DMS114 treated with DMSO at 0.1 percent for 48 hours (cell line): ENCODE measurements around the gene ICAM2.
"Not testable (repeated sequence)": the region's sequence is repeated elsewhere in the genome, so short reads cannot be mapped to it uniquely, and the experiment has no call there.

ENCODE experiments used
- DNase-seq: peaks from one replicate; lab custom pipeline; 2025; ENCODE audit not compliant: unreplicated experiment; lab: John Stamatoyannopoulos, UW

ICAM2 gene

DNA sequence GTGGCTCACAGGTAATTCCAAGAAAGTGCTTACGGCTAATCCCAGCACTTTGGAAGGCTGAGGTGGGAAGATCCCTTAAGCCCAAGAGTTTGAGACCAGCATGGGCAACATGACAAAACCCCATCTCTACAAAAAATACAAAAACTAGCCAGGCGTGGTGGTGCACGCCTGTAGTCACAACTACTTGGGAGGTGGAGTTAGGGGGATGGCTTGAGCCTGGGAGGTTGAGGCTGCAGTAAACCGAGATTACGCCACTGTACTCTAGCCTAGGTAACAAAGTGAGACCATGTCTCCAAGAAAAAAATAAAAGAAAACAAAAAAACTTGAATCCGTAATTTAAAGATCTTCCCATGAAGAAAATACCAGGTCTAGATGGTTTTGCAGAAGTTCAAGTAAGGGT is 5.0 kb downstream of the ICAM2 start:
- no peak for DNase-seq

DNA sequence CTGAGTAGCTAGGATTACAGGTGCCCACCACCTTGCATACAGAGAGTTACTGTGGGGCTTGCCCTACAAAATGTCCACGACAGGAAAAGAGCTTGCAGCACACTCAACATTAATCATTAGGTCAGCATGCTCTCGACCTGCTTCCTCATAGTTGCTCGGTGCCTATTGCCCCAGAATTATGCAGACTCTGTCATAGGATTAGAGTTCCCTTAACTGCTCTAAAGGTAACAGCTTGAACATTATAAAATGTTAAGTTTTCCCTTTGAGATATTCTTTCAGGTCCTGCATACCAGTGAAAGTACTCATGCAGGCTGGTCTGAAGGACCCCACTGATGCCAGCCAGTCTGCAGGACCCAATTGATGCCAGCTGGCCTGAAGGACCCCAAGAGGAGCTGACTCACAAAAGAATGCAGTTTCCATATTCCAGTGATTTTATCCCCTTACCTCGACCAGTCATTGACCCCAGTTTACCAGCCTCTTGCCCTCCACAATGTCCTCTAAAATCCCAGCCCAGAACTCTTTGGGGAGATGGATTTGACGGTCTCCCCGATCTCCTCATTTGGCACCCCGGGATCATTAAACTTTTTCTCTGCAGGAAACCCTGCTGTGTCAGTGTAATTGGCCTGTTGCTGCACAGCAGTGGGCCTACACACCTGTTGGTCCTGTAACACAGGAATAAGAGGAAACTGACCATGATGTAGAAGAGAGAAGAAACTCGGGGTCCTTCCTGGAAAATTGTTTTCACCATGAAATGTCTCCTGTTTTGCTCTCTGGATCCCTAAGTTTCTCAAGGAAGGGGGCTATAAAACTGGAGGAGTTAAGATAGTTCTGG is 10.6 kb downstream of the ICAM2 start:
- DNase-seq: no peak

DNA sequence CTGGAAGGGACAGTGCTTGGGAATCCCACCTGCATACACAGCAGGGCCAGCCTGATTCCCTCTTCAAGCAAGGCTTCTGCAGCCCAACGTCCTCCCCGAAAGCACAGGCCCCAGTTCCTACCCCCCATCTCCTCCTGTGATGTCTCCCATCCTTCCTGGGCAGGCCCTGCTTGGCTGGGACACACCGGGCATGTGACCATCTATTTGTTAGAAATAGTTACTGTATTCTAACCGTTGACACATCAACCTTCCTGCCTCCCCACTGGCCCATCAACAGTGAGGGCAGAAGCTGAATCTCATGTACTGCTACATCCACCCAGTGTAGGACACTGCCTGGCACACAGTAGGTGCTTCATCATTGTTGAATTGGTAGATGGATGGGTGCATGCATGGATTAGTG is 11.6 kb downstream of the ICAM2 start:
- no peak for DNase-seq

DNA sequence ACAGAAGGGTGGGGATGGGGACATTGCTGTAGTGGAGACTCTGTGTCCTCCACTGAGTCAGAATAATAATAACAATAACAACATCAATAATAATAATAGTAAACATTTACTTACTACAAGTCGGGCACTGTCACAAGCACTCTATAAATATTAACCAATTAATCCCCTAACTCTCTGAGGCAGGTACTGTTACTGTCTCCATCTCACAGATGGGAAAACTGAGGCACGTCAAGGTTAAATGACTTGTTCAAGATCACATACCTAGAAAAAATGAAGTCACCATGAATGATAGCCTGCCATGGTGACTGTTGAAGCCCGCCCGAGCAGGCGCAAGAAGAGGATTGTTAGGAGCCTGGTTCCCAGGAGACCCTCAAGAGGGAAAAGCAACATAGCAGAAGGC is 12.1 kb downstream of the ICAM2 start:
- DNase-seq: no peak

DNA sequence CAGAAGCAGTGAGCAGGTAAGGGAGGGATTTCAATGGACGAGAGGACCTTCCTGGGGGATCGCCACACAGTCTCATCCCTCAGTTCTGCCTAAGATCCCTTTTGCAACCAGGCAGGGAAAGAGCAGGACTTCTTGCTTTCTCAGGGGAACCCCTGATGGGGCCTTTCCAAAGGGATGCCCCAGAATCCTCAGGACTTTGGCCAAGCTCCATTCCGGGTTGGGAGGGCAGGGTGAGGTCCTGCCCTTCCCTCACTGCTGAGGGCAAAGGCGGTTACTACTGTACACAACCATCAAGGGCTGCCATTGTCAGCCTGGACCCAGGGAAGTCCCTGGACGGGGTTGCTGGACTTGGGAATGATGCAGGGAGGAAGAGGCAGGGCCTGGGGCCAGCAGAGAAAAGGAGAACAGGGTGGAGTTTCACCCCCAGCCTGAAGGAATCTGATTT is 12.6 kb downstream of the ICAM2 start:
- no peak for DNase-seq

DNA sequence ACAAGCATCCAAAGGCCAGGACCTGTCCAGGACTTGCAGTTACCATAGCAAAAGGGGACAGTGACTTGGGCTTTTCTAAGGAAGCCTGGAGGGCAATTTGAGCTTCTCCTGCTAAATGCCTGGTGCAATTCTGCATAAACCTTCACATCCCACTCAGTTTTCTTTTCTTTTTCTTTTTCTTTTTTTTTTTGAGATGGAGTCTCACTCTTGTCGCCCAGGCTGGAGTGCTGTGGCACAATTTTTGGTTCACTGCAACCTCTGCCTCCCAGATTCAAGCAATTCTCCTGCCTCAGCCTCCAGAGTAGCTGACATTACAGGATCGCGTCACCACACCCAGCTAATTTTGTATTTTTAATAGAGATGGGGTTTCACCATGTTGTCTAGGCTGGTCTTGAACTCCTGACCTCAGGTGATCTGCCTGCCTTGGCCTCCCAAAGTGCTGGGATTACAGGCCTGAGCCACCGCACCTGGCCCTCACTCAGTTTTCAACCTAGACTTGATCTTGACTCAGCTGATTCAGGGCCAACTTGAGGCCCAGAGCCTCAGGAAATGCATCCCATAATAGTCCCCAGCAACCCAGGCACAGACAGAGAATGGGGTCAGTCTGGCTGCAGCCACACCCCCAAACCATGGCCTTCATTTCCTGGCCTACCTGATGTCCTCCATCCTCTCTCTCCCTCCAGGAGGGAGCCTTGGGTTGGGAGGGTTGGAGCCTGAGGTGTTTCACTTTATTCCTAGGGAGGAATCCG is 13.2 kb downstream of the ICAM2 start:
- DNase-seq: not testable (repeated sequence)

DNA sequence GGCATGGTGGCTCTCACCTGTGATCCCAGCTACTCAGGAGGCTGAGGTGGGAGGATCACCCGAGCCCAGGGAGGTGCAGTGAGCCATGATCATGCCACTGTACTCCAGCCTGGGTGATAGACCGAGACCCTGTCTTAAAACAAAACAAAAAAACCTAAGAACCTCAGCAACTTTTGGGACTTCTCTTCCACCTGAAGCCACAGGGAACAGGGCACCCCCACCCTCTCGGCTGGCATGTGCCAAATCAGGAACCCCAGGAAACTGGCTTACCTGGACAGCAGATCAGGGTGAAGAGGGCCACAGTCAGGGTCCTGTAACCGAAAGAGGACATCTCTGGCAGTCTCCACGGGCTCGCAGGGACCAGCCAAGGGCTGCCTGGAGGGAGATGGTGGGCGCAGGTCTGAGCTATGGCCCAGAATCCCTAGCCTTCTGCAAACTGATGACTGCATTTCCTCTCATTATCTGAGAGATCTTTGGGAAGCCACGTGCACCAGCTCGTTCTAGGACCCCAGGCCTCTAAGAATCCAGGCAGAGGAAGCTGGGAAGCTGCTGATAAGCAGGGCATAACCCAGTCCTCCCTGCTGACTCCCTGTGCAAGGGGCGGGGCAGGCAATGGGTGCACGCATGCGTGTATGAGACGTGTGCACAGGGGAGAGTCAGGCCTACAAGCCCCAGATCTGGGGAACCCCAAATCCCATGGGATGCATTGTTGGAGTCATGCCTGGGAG is 13.9 kb downstream of the ICAM2 start:
- no peak for DNase-seq

DNA sequence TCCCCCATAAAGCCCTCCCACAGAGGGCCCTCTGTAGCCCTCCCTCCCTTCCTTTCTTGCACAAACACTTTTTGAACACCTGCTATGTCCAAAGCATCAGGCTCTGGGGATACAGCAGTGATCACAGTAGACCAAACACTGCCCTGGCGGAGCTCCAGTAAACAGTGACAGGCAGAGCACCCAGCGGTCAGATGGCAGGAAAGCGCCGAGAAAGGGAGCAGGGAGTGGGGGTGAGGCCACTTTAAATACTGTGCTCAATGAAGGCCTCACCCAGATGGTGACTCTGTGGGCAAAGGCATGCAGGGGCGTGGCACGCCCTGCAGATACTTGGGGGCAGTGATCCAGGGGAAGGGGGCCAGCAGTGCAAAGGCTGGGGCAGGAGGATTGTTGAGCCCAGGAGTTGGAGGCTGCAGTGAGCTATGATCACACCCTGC is 14.7 kb downstream of the ICAM2 start:
- no peak for DNase-seq

DNA sequence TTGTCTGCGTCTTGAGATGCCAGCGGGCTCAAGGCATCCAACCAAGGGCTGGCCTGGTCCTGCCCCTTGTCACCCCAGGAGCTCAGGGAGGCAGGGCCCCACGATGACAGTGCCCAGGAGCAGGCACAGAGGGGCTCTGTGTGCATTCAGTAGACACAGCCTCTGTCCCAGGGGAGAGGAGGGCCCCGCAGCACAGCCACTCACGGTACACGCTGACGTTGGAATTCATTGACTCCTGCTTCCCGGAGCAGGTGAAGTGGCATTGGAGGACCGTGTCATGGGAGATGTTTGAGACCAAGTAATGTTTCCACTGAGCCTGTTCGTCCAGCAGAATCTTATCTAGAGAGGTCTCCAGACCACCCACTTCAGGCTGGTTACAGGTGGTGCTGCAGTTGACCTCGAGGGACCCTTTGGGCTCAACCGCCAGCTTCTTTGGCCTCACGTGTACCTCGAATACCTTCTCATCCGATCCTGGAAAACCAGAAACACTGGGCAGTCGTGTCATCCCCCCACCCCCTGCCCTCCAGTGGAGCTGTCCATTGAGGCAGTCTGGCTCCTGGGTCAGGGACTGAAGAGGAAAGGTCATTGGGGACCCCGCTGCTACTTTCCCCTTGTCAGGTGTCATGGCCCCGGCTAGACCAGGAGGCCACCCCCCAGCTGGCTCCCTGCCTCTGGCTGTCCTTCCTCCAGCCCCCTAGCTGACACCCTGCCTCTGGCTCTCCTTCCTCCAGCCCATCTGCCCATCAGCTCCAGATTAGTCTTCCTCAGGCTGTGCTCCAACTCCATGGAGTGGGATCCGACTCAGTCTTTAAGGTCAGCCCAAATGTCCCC is 15.3 kb downstream of the ICAM2 start:
- DNase-seq: no peak

DNA sequence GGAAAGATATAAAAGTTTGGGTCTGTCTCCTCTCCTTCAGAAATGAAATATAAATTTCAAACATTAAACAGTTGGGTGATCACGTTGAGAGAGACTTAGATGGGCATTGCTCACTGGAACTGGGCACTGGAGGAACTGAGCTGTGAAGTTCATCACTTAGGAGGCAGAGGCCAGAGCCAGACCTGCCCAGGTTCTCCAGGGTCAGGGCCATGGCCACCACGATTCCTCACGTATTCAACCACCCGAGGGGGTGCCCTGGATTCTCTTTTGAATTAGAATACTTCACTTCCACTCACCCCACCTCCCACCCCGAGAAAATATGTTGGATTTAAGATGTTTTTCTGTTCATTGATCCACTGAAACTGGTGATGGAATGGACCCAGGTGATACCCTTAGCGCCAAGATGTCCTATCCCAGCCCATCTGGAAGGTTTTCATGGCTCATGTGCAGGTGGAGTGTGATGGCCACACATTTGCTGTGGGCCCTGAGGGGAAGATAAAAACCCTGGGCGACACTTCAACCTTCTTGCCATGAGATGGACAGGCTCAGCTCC is 16.1 kb downstream of the ICAM2 start:
- DNase-seq: no peak

DNA sequence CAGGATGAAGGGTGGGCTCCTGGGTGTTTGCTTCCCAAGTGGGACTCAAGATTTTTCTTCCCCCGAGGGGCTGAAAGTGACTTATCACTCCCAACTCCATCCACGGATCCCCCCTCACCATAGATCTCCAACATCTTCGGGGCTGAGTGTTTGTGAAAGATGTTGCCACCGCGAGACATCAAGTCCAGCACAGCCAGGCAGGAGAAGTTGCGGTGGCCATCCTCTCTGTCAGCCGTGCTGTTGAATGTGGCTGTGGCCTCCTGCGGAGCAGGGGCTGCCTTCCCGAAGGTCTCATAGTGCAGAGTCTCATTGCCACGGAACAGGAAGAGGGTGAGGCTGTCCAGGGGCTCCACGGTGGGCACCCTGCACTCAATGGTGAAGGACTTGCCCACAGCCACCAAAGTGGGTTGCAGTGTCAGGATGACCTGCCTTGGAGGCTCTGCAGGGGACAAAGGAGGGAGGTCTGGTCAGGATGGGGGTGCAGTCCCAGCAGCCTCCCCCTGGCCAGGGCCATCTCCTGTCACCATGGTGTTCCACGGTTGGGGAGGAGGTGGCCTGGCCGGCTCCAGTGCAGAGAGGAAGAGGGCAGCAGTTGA is 16.8 kb downstream of the ICAM2 start:
- no peak for DNase-seq

DNA sequence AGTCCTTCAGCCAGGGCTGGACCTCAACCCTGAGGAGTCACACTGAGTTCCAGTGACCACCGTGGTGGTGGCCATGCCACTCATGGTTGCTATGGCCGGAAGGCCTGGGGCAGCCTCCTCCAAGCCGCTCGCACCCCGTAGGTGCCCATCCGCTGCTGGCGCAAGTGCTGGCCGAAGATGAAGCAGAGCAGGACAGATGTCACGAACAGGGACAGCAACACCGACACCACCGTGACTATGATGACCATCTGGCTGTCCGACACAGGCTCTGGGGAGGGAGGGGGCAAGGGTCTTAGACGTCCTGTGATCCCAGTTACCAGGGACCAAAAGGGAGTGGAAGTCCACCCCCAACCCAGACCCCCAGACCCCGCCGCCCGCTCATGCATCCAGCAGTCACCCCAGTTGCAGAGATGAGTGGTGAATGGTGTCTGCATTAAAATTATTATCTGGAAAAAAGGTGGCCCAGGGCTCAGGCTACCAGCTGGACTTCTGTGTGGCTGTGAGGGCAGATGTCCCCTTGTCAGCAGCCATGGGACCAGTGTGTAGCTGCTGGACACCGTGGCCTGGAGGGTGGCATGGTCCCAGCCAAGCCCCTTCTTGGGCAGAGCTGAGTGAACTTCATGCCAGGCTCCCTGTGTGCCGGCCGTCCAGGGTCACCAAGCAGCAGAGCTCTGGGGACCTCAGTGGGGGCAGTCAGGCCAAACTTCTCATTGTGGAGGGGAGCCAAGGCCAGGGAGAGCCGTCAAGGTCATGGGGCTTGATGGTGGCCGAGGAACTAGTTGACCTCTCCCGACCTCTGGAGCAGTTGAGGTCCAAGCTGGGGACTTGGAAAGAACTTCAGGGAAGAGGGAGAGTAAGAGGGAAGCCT is 17.5 kb downstream of the ICAM2 start:
- DNase-seq: no peak

DNA sequence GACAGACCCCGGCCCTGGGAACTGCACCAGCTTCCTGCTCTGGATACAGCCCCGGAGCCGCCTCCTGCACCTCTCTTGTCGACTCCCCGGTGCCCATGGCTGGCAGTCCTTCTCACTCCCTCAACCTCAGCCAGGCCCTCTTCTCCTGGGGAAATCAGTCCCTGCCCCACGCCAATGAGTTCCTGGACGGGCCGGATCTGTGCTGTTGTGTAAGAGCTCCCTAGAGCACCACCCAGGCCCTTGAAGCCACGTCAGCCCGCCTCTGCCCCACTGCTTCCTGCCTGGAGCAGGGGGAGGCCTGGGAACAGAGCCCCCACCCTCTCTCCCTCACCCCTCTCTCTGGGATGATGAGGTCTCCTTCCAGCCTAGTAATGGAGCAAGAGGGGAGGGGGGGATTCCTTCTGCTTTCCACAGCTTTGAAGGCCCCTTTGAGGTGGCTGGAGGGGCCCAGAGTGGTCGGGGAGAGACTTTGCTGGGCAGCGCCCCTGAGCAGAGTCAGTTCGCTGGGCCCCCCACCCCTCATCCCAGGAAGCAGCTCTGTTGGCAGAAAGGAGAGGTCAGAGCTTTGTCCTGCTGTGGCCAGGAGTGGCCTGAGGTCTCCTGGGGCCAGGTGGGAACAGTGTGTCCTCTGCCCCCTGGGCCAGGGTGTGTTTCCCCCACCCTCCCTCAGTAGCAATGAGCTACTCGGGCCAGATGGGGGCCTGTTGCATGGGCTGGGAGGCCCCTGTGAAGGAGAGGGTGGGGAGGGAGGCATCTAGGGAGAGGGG is 18.5 kb downstream of the ICAM2 start:
- no peak for DNase-seq

DNA sequence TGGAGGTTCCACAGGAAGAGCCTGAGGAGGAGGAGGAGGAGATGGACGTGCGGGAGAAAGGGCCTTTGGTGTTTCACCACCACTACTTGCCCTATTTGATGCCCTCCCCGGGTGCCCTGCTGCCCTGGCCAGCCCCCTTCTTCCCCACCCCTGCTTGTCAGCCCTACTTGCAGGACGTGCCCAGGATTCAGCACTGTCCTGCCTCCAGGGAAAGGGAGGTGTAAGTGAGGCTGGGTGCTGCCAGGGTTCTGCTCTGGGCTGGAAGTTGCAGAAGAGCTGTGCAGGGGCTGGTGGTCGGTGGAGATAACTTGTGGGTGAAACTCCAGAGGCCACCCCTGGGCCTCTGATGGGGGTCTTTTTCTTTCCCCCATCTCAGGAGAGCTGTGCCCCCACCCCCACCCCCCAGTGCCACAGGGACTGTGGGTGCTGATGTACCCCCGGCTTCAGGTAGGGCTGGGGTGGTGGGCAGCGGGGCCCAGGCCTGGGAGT is 19.3 kb downstream of the ICAM2 start:
- DNase-seq: no peak

DNA sequence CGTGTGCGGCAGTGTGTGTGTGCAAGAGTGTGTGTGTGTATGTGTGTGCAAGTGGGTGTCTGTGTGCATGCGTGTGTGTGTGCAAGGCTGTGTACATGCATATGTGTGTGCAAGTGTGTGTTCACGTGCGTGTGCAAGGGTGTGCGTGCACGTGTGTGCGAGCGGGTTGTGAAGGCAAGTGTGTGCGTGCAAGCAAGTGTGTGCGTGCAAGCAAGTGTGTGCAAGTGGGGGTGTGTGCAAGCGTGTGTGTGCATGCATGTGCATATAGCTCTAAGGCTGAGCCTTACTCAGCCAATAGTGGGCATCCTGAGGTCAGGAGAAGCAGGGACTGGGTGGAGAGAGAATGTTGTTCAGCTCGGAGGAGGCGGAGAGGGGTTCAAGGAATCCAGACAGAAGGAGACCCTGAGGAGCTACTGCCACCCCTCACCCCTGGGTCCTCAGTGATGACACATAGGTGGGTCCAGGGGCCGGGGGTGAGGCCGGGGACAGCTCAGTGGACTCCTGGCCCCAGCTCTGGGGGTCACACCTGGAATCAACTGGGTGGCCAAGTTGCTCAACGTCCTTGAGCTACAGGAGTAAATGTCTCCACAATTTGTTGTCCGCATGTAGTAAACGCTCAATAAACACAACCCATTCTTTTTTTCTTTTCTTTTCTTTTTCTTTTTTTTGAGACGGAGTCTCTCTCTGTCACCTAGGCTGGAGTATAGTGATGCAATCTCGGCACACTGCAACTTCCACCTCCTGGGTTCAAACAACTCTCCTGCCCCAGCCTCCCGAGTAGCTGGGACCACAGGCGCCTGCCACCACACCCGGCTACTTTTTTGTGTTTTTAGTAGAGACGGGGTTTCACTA is 20.5 kb downstream of the ICAM2 start:
- DNase-seq: no peak

DNA sequence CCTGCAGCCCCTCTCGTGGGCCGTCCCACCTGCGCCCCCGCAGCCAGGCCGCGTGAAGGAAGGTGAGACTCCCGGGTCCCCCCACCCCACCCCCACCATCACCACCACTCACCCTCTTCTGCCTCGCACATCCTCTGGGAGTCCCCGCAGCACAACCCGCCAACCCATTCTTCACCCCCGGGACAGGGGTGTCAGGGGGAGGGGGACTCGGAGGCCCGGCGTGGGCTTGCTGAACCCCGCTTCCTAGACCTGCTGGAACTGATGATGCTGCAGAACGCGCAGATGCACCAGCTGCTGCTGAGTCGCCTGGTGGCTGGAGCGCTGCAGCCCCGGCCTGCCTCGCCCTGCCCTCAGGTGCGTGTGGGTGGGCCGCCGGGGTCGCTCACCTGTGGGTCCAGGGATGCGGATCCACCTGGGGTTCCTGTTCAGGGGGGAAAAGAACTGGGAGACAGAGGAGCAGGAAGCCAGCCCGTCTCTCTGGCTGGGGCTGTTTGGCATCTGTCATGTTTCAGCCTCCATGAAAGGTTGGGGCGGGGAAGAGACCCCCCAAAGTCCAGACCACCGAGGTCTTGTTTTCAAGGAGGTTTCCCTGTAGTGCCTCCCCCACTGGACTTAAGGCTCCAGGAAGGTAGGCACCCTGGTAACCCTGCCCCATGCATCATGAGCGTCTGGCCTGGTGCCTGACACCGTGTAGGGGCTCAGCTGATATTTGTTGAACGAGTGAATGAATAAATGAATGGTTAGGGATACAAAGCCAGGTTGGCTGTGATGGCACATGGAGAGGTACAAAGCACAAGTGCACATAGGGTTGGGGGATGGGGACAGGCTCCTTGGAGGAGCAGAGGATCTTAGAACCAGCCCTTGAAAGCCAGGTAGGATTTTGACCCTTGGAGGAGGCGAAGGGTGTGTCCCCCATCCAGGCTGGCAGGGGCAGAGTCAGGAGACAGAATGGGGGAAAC is 21.4 kb downstream of the ICAM2 start:
- DNase-seq: no peak
